Body of pancreas (tissue), 4 donors: ENCODE measurements around the gene EDDM13. TPM values are rescaled to one million over a fixed set of nuclear protein-coding genes. Genes with fewer than 3 reads are reported as not detected.
A peak's percentile ranks its signal among the peaks of the same experiment; 100 is the strongest.
"Not testable (repeated sequence)": the region's sequence is repeated elsewhere in the genome, so short reads cannot be mapped to it uniquely, and the experiment has no call there.

Experiments
- ATAC-seq: fragments of 150-250 bp; one replicate; pipeline ENCODE4 v1.9.1; 2016
- DNase-seq, 4 donors: peaks; one replicate each; pipeline ENCODE4 v3.0.0-alpha.2; 2019
- H3K27ac ChIP-seq, 4 donors: fragments of 200-600 bp; sonication (generic); 1 replicate in 3 of 4; 2 replicates in 1 of 4; pipeline versions ENCODE4 v1.5.1 to v1.6.1; 2016 to 2019; ENCODE audit warnings: mild to moderate bottlenecking in 1 of 4, mixed read lengths in 1 of 4, moderate library complexity in 1 of 4
- H3K27me3 ChIP-seq, 2 donors: fragments of 200-600 bp; sonication (generic); one replicate each; pipeline ENCODE4 v1.6.0; 2016; ENCODE audit warnings: mild to moderate bottlenecking in 1 of 2
- H3K36me3 ChIP-seq, 2 donors: fragments of 200-600 bp; sonication (generic); replicated peaks in 1 of 2; 2 replicates each; pipeline ENCODE4 v1.5.1; 2016; ENCODE audit warnings: low read depth in 2 of 2; ENCODE audit not compliant: insufficient read depth in 1 of 2
- H3K4me1 ChIP-seq: fragments of 200-600 bp; sonication (generic); one replicate; pipeline ENCODE4 v1.6.0; 2016
- H3K4me3 ChIP-seq, 2 donors: fragments of 200-600 bp; sonication (generic); 1 replicate in 1 of 2; 2 replicates in 1 of 2; pipeline ENCODE4 v1.5.1; 2016 to 2019
- H3K9me3 ChIP-seq, 3 donors: fragments of 200-600 bp; sonication (generic); 1 replicate in 2 of 3; 2 replicates in 1 of 3; pipeline ENCODE4 v1.5.1; 2016
- POLR2A ChIP-seq, 3 donors: fragments of 450-650 bp; IDR thresholded peaks; one replicate each; pipeline ENCODE4 v1.6.1; 2016; ENCODE audit warnings: antibody characterized with exemption in 3 of 3, mild to moderate bottlenecking in 2 of 3
- WGBS, 2 donors: methylation state at CpG; one replicate each; pipeline ENCODE4 v1.1.5; 2017; 5-methylcytosine and 5-hydroxymethylcytosine counted together
- intact Hi-C: fragments of 100-400 bp; cut with DNase I; formaldehyde crosslinking; loops from one replicate; pipeline ENCODE4 v1.15.1; 2023
- total RNA-seq, 2 donors: library from RNA; depleted of rRNA; stranded (reverse); fragments of >200 nt; gene quantifications; one replicate each; pipeline ENCODE4 v1.1.0, GENCODE V29; 2016
- TF ChIP-seq, protein P1 (sequence below), 7 experiments: fragments of 450-650 bp in 4 of 7; fragments of 200-600 bp in 3 of 7; sonication (generic) in 3 of 7; IDR thresholded peaks; one replicate each; pipeline ENCODE4 v1.5.1; 2016 to 2019; ENCODE audit warnings: antibody characterized with exemption in 7 of 7

EDDM13 gene
- total RNA-seq, 2 donors from 2014 or later = not detected

DNA sequence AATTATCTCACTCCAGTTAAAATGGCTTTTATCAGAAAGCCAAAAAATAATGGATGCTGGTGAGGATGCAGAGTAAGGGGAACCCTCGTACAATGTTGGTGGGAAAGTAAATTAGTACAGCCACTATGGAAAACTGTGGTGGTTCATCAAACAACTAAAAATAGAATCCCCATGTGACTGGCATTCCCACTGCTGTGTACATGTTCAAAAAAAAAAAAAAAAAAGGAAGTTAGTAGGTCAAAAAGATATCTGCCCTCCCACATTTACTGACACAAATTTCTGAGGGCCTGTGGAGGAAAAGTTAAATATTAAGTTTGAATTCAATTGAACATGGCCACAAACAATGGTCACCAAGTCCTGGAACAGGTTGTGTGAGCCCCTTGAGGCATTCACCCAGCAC lies 51.9 kb downstream of the EDDM13 start:
- 30 to 43% methylated on average over 1 of the region's 1 CpG for WGBS, 2 donors
- Histone ChIP-seq H3K36me3 (no peaks in the 10 kb centered on the region), H3K27me3 (no peaks in the 10 kb centered on the region), H3K4me1 (no peaks in the 10 kb centered on the region), H3K4me3 (no peak overlapping the region), H3K27ac (no peak overlapping the region), H3K9me3 (no peaks in the 10 kb centered on the region)
- DNase-seq = no peak
- ATAC-seq = no peak
- intact Hi-C loops = no loop called here
- no peak for TF ChIP-seq POLR2A (IDR thresholded peaks at IDR 0.05)
- TF ChIP-seq, protein P1, sequence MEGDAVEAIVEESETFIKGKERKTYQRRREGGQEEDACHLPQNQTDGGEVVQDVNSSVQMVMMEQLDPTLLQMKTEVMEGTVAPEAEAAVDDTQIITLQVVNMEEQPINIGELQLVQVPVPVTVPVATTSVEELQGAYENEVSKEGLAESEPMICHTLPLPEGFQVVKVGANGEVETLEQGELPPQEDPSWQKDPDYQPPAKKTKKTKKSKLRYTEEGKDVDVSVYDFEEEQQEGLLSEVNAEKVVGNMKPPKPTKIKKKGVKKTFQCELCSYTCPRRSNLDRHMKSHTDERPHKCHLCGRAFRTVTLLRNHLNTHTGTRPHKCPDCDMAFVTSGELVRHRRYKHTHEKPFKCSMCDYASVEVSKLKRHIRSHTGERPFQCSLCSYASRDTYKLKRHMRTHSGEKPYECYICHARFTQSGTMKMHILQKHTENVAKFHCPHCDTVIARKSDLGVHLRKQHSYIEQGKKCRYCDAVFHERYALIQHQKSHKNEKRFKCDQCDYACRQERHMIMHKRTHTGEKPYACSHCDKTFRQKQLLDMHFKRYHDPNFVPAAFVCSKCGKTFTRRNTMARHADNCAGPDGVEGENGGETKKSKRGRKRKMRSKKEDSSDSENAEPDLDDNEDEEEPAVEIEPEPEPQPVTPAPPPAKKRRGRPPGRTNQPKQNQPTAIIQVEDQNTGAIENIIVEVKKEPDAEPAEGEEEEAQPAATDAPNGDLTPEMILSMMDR (IDR thresholded peaks at IDR 0.05) = no peak

- DNase-seq (no peak), ATAC-seq (no peak)
- intact Hi-C loops = no loop called here
- no peak overlapping the region for H3K27ac ChIP-seq
- H3K9me3 ChIP-seq = no peaks in the 10 kb centered on the region
- H3K27me3 ChIP-seq = no peaks in the 10 kb centered on the region
- H3K36me3 ChIP-seq = no peaks in the 10 kb centered on the region
- H3K4me1 ChIP-seq = no peaks in the 10 kb centered on the region
- TF ChIP-seq, protein P1 (IDR thresholded peaks at IDR 0.05) = no peak
- TF ChIP-seq POLR2A (IDR thresholded peaks at IDR 0.05) = no peak
- no peak overlapping the region for H3K4me3 ChIP-seq
These were observed 60.1 kb downstream of the EDDM13 start for GRCh38 chr19:56332695-56333094.

- ATAC-seq (no peak), DNase-seq (peak; percentile 43 to 65 (median 46))
- Histone ChIP-seq H3K27me3 (no peaks in the 10 kb centered on the region), H3K9me3 (no peaks in the 10 kb centered on the region), H3K27ac (no peak overlapping the region), H3K4me3 (no peak overlapping the region), H3K4me1 (no peaks in the 10 kb centered on the region), H3K36me3 (no peaks in the 10 kb centered on the region)
- intact Hi-C loops = no loop called here
- no peak for TF ChIP-seq POLR2A (IDR thresholded peaks at IDR 0.05)
- TF ChIP-seq, protein P1 (IDR thresholded peaks at IDR 0.05) = peak in 6 of 7 experiments; percentile 38 to 64 (median 58)
These were observed 61.0 kb downstream of the EDDM13 start for GRCh38 chr19:56333506-56333905.

DNA sequence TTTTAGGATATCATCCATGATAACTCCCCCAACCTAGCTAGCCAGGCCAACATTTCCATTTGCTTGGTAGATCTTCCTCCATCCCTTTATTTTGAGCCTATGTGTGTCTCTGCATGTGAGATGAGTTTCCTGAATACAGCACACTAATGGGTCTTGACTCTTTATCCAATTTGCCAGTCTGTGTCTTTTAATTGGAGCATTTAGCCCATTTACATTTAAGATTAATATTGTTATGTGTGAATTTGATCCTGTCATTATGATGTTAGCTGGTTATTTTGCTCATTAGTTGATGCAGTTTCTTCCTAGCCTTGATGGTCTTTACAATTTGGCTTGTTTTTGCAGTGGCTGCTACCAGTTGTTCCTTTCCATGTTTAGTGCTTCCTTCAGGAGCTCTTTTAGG lies 62.8 kb downstream of the EDDM13 start:
- H3K36me3 ChIP-seq, H3K4me3 ChIP-seq, ATAC-seq, H3K27me3 ChIP-seq, DNase-seq, intact Hi-C loops, H3K27ac ChIP-seq, H3K4me1 ChIP-seq, H3K9me3 ChIP-seq: not testable (repeated sequence)

- 65 to 66% methylated on average over 4 to 8 of the region's 8 CpGs for WGBS, 2 donors
- H3K27ac ChIP-seq, intact Hi-C loops, H3K36me3 ChIP-seq, DNase-seq, H3K4me1 ChIP-seq, H3K27me3 ChIP-seq, H3K9me3 ChIP-seq, ATAC-seq, H3K4me3 ChIP-seq: not testable (repeated sequence)
These were observed 64.5 kb downstream of the EDDM13 start for GRCh38 chr19:56337077-56337476.

- ATAC-seq, intact Hi-C loops, H3K4me1 ChIP-seq, DNase-seq, H3K27me3 ChIP-seq, H3K4me3 ChIP-seq, H3K36me3 ChIP-seq, H3K27ac ChIP-seq, H3K9me3 ChIP-seq: not testable (repeated sequence)
- 90 to 95% methylated on average over 8 of the region's 10 CpGs for WGBS, 2 donors
These were observed 66.5 kb downstream of the EDDM13 start for GRCh38 chr19:56339031-56339430.
